HG03520 (cell line): ENCODE measurements around the gene RAX2.

Experiments
- ATAC-seq: cut with Tn5 transposase; IDR thresholded peaks from one replicate; pipeline ENCODE4 v1.9.1; 2021; ENCODE audit warnings: mild to moderate bottlenecking, moderate library complexity; ENCODE audit not compliant: unreplicated experiment

Gene RAX2

GRCh38 chr19:3801412-3802096, 29.5 kb upstream of the RAX2 start:
- ATAC-seq: no peak

- ATAC-seq: no peak
Observed at GRCh38 chr19:3800996-3801395, 29.0 kb upstream of the RAX2 start.

GRCh38 chr19:3798137-3798536, 26.1 kb upstream of the RAX2 start:
- no peak for ATAC-seq

- ATAC-seq: no peak
Observed at GRCh38 chr19:3796358-3796757, 24.3 kb upstream of the RAX2 start.

- no peak for ATAC-seq
Observed at GRCh38 chr19:3793799-3794198, 21.8 kb upstream of the RAX2 start.

GRCh38 chr19:3792114-3792513, 20.1 kb upstream of the RAX2 start:
- ATAC-seq: no peak

GRCh38 chr19:3790941-3791340, 18.9 kb upstream of the RAX2 start:
- ATAC-seq: no peak

- ATAC-seq: no peak
Observed at GRCh38 chr19:3790209-3790734, 18.2 kb upstream of the RAX2 start.

GRCh38 chr19:3788996-3789778, 17.2 kb upstream of the RAX2 start:
- no peak for ATAC-seq

GRCh38 chr19:3785938-3786824, 14.2 kb upstream of the RAX2 start, which contains the start of gene MATK:
Gene MATK, minus strand, starts transcription at chr19:3786381. Its CDS starts 1,246 bp downstream, at chr19:3785135.
- no peak for ATAC-seq

GRCh38 chr19:3785451-3785937, 13.5 kb upstream of the RAX2 start:
- no peak for ATAC-seq

- no peak for ATAC-seq
Observed at GRCh38 chr19:3784607-3785450, 12.8 kb upstream of the RAX2 start.

GRCh38 chr19:3783660-3784584, 11.9 kb upstream of the RAX2 start:
- no peak for ATAC-seq

GRCh38 chr19:3782903-3783302, 10.9 kb upstream of the RAX2 start:
- ATAC-seq: no peak

GRCh38 chr19:3782330-3782729, 10.3 kb upstream of the RAX2 start:
- no peak for ATAC-seq

- no peak for ATAC-seq
Observed at GRCh38 chr19:3781603-3782002, 9.6 kb upstream of the RAX2 start.

GRCh38 chr19:3780786-3781304, 8.8 kb upstream of the RAX2 start:
- ATAC-seq: no peak

GRCh38 chr19:3778899-3779723, 7.1 kb upstream of the RAX2 start:
- no peak for ATAC-seq
